ENCODE measurements around the gene CDC42EP5. TPM values are rescaled to one million over a fixed set of nuclear protein-coding genes. Genes with fewer than 3 reads are reported as not detected.

The CDC42EP5 gene, protein sequence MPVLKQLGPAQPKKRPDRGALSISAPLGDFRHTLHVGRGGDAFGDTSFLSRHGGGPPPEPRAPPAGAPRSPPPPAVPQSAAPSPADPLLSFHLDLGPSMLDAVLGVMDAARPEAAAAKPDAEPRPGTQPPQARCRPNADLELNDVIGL
- total RNA-seq: 17.7 and 24.6 TPM in 2 replicates

DNA sequence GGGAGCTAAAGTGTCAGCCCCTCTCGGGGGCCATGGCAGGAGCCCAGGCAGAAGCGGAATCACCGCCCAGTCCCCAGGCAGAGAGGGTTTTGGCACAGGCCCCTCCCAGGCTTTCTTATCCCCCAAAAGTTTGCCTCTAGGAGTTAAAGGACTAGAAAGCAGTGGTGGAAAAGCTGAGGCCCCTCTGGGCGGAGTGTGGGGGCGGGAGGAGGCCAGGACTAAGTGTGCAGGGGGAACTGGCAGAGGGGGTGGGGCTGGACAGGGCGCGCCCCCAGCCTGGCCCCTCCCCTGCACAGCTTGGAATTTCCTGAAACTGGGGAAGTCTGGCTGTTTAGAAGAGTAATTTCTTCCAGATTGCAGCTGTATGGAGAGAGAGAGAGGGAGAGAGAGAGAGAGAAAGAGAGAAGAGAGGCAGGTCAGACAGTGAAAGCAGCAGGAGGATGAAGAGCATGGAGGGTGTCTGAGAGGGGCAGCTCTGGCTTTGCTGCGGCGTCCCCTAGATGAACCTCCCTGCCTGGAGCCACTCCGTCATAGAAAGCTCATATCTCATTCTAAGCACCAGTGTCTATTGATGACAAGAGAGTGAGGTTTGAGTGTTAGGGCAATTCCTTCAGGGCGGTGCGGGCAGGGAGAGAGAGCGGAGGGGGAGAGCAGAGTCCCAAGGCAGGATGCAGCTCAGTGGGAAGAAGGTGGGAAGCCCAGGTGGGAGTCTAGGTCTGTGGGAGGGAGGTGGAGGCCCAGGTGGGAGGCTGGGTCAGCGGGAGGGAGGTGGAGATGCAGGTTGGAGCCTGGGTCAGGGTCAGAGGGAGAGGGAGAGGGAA lies at the start of gene CDC42EP5:
CDC42EP5 (minus strand) TSS at position 226 of the 821 bp plus-strand sequence. CDS start 7,749 bp downstream, outside the sequence.

DNA sequence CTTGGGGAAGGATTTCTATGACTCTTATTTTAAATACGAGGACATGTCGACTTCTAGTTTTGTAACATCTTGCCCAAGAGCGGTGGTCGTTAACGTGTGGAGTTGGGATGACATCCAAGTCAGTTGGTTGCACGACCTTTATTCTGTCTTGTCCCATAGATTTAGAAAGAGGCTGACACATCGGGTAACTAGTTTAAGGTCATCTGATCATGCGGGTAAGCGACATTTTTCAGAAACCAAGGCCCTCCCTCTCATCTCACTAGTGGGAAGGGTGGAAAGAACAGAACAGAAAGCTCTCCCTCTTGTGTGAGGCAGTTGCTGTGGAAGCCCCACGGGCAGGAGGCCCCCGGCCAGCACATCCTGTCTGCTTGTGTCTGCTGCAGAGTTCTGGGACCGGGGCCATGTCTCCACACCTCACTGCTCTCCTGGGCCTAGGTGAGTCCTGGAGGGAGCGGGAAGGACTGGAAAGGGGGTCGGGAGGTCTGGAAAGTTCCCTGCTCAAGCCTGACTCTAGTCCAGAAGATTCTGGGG lies 29.5 kb upstream of the CDC42EP5 start, which contains the start of gene LAIR2:
LAIR2 (plus strand) TSS at position 314 of the 531 bp plus-strand sequence; CDS start at position 402, 88 bp downstream.

DNA sequence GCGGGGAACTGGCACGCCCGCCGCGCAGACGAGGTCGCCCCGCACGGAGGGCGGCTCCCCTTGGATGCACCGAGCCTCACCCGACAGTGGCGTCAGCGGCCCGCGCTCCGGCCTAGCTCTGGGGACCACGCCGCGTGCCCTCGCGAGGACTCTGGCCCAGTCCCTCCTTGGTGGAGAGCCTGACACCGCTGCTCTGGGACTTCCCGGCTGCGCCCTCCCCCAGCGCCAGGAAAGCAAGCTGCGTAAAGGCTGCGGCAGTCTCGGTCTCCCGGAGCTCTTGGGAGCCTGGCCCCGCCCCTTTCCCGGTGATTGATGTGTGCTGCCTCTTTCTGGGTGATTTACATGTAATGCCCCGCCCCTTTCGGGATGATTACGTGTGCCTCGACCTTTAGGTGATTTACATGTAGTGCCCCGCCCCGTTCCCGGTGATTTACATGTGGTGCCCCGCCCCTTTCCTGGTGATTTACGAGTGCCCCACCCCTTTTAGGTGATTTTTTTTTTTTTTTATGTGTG lies 9.5 kb downstream of the CDC42EP5 start, which contains the start of gene LENG9:
LENG9 (minus strand) TSS at position 248 of the 513 bp plus-strand sequence. CDS start 252 bp downstream, outside the sequence.

DNA sequence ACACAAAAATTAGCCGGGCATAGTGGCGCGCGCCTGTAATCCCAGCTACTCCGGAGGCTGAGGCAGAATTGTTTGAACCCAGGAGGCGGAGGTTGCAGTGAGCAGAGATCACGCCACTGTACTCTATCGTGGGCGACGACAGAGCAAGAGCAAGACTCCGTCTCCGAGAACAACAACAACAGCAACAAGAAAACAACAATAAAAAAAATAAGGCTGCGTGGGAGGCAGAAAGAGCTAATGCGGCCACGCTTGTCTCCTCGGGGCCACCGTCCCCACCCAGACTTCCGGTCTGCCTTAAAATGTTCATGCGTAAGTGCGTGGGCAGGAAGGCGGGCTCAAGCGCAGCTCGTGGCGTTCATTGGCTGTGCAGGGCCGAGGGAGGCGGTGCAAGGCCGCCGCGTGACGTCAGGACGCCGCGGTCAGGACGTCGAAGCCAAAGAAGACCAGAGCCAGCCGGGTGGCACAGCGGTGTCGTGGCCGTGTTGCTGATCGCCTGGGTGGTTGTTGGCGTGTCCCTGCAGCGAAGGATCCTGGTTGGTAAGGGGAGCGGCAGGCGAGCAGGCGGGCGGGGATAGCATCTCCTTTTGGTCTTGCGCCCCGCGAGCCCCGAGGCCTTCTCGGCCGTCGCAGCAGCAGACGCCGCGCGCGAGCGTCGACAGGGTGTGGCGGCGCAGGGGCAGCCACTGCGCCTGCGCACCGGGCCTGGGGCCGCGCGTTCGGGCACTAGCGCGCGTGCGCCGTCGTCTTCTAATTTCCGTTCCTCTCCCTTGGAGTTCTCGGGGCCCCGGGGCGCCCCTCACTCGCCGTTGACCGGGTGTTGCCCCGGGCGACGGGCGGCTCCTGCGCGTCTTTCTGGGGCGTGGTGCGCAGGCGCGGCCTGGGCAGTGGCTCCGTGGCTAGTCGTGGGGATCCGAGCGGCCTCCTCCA lies 24.1 kb downstream of the CDC42EP5 start, which contains the start of gene LENG8:
LENG8 (plus strand) TSS at position 426 of the 927 bp plus-strand sequence. CDS start 2,146 bp downstream, outside the sequence.

DNA sequence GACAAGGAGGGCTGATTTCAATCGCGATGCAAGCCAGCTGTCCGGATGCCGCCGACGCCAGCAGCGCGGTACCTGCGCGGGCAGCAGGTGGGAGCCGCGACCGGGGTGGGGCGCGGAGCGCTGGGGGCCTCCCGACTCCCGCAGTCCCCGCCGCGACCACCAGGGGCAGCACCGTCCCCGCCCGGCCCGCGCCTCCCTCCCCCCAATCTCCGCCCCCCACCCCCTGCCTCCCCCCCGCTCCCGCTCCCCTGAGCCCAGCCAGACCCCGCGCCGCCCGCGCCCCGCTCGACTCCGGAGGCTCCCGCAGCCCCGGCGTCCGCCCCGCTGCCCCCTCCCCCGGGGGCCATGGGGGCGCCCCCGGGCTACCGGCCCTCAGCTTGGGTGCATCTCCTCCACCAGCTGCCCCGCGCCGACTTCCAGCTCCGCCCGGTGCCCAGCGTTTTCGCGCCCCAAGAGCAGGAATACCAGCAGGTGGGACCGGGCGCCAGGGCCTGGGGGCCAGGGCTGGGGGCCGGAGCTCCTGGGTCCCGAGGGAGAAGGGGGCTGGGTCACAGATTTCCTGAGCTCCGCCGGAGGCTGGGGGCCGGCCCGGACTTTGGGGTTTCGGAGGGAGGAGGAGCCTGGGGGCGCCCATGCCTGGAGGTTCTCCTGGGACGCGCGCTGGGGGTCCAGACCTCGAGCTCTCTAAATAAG lies 57.7 kb downstream of the CDC42EP5 start, which contains the start of gene TTYH1:
TTYH1 (plus strand) TSS at position 257 of the 693 bp plus-strand sequence; CDS start at position 346, 89 bp downstream.

Other genes with a start within 250 kb of the CDC42EP5 start
- not detected in 2 replicates for gene LILRA6, start 230.5 kb downstream of the CDC42EP5 start, total RNA-seq
- gene LILRB5, start 216.0 kb downstream of the CDC42EP5 start, total RNA-seq: not detected in 2 replicates
- not detected in 2 replicates for gene LILRB2, start 192.2 kb downstream of the CDC42EP5 start, total RNA-seq
- not detected in 2 replicates for gene LILRA5, start 160.1 kb downstream of the CDC42EP5 start, total RNA-seq
- gene LILRA4, start 134.1 kb downstream of the CDC42EP5 start, total RNA-seq: not detected in 2 replicates
- not detected in 2 replicates for gene LAIR1, start 108.4 kb downstream of the CDC42EP5 start, total RNA-seq
- gene TTYH1, start 57.8 kb downstream of the CDC42EP5 start, total RNA-seq: not detected in 2 replicates
- 14.7 and 52.6 TPM in 2 replicates for gene LENG8, start 24.1 kb downstream of the CDC42EP5 start, total RNA-seq
- 11.4 and 13.7 TPM in 2 replicates for gene LENG9, start 9.5 kb downstream of the CDC42EP5 start, total RNA-seq
- not detected in 2 replicates for gene LAIR2, start 29.5 kb upstream of the CDC42EP5 start, total RNA-seq
- gene LILRA2, start 100.5 kb upstream of the CDC42EP5 start, total RNA-seq: not detected in 2 replicates
- not detected in 2 replicates for gene LILRA1, start 120.3 kb upstream of the CDC42EP5 start, total RNA-seq
- not detected in 2 replicates for gene LILRB1, start 157.2 kb upstream of the CDC42EP5 start, total RNA-seq
- not detected in 2 replicates for gene LILRB4, start 189.7 kb upstream of the CDC42EP5 start, total RNA-seq